HTR-8/SVneo (cell line): Measurements from ENCODE around the gene NOS1AP.
A peak's percentile ranks its signal among the peaks of the same experiment; 100 is the strongest.

Experiments
- DNase-seq: peaks from one replicate; pipeline ENCODE4 v3.0.0; 2011; ENCODE audit warnings: low spot score, mixed read lengths; ENCODE audit not compliant: insufficient read length
- FAIRE-seq: peaks from 2 replicates; lab custom pipeline; 2011; peaks lifted over from hg19 to GRCh38; lab: Jason Lieb, UNC

The NOS1AP gene

GRCh38 chr1:162134646-162135045, 65.2 kb downstream of the NOS1AP start:
- FAIRE-seq (no peak), DNase-seq (no peak)

DNA sequence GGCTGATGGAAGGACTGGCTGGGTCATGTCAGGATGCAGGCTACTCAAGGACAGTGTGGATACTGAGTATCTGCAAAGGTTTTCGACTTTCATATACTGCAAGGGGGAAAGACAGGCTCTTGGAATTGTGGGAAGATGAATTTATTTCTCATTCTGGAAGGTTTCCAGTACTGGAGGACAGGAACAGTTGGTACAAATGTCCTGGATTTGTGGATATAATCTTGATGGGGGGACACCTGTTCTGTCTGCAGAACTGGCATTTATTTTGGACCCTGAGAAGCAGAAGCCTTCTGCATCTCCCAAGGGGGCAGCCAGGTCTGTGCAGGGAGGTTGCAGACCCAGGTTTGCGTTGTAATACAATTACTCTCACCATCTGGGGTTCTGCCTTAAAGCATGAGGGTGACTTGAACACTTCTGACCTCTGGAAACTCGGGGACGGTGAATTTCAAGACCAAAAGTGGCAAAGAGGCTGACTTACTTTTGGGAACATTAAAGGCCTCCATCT, 65.8 kb downstream of the NOS1AP start:
- FAIRE-seq (no peak), DNase-seq (no peak)

DNA sequence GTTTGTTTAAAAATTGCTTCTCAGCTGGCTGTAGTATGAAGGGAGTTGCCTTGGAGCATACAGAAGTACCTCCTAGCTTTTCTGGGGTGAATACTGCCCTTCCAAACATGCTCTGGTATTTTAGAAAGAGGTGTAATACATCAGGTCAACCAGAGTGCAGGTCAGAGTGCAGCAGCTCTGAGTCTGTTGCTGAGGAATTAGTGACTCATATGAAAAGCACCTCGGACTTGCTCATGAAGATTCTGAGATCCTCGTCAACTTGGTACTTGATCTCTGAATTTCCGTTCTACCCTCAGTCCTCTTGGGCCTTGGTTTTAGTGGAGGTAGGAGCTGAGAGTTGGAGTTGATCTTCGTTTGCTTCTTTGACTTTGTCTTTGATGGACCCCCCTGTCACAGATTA, 67.3 kb downstream of the NOS1AP start:
- peak; percentile 66 for DNase-seq
- FAIRE-seq = no peak

GRCh38 chr1:162137179-162137960, 67.9 kb downstream of the NOS1AP start:
- no peak for DNase-seq
- no peak for FAIRE-seq

- no peak for DNase-seq
- no peak for FAIRE-seq
Measured at GRCh38 chr1:162138112-162138511, 68.6 kb downstream of the NOS1AP start.

DNA sequence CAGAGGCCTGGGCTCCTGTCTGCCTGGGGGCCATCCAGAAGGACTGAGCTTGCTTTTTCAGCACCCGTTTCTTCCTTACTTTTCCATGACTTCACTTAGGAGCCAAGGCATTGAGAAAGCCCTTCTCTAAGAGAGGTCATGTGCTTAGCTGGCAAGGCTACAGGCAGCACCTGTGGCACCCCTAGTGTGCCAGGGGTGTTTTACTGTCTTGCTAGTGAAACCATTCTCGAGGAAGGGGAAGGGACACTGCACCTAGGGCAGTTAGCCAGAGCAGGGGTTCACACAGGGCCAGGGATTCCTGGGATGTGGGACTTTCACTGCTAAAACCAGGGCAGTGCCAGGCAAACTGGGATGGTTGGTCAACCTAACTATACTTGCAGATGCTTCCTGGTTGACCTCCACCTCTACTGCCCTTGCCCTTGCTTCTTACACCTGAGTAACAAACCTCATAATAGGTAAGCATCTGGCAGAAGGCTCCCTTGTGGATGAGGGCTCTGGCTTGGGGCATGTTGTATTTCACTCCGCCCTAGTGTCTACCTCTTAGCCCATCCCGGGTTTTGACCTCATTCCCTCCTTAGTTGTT, 69.2 kb downstream of the NOS1AP start:
- no peak for DNase-seq
- no peak for FAIRE-seq

GRCh38 chr1:162139211-162139610, 69.7 kb downstream of the NOS1AP start:
- no peak for FAIRE-seq
- no peak for DNase-seq

DNA sequence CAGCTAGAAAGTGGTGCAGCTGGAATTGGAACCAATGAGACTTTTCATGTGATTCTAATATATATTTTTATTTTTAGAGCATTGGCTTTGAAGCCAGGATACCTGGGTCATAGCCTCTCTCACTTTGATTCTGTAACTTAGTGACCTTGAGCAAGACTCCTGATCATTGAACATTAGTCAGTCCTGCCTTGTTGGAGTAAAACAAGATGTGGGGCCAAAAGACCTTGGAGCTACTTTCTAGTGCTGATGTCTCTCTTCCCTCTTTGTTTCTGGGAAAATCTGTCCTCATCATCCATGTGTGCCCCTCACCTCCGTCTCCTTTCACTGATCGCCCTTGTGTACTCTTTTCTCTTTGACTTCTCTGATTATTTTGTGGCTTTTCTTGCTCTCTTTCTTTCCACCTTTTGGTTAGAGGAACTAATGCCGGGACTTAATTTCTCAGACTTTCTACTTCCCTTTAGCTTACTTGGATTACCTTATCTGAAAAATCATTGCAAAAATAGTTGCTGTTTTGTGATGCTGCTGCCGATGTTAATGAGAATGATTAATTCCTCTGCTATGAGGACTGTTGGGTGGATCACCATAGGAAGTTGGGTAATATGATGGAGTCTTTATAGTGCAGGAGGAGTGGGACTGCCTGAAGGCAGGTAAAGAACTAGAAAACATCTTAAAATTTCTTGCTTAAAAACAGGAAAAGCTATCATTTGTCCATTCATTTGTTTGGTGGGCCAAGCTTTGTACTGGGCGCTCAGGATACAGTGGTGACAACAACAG, 72.0 kb downstream of the NOS1AP start:
- FAIRE-seq (no peak), DNase-seq (peak; percentile 41)

DNA sequence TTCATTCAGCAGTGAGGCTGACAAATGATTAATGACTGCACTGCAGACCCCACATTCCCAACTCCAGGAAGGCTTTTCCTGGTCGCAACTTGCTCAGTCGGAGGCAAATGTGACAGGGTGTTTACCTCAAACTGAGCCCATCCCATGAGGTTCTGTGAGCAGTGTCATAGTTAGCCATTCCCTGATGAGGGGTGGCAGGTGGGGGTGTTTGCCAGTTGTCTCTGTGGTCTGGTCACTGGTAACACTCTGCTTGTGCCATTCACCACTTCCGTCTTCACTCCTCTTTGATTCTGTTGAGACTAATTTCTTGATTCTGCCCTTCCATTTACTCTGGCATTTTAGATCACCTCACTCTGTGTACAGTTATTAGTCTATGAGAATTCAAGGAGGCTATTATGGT, 73.5 kb downstream of the NOS1AP start:
- DNase-seq (no peak), FAIRE-seq (no peak)

GRCh38 chr1:162144268-162144667, 74.8 kb downstream of the NOS1AP start:
- no peak for DNase-seq
- FAIRE-seq = no peak

GRCh38 chr1:162144853-162145252, 75.4 kb downstream of the NOS1AP start:
- DNase-seq = no peak

GRCh38 chr1:162145280-162145965, 75.9 kb downstream of the NOS1AP start:
- FAIRE-seq (no peak), DNase-seq (no peak)

More at GRCh38 chr1:162144853-162145252, 75.4 kb downstream of the NOS1AP start:
- no peak for FAIRE-seq

DNA sequence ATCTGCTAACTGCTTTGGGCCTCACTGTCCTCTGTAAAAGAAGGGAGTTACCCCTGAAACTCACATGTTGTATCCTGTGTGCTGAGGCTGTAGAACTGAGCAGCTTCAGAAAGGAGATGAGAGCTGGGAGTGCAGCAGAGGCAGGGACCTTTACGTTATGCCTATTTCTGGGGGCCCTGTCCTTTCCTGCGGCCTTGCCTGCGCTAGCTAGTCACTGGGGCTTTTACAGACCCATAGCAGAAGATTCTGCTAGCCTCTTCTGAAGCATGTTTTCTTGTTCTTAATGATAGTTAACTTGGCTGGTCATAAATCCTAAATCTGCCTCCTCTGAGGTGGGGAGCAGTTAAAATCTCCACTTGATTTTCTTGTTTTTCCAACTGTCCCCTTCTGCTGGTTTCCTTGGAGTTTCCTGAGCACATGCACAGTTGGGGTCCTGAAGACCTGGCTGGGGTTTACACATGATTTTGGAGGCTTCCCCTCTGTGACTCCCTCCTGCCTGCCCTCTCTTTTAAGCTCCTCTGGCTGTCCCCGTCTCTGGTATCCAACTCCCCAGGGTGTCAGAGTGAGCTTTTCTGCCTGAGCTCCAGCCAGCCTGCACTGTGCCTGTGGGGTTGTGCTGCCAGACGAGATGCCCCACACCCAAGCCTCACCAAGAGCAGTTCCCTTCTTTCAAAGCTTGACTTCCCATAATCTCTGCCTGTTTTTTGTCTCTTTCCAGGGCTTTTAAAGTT, 76.6 kb downstream of the NOS1AP start:
- DNase-seq = no peak
- no peak for FAIRE-seq

GRCh38 chr1:162147760-162148159, 78.3 kb downstream of the NOS1AP start:
- DNase-seq (no peak), FAIRE-seq (no peak)

GRCh38 chr1:162150112-162150511, 80.6 kb downstream of the NOS1AP start:
- no peak for DNase-seq
- no peak for FAIRE-seq

GRCh38 chr1:162151900-162152829, 82.7 kb downstream of the NOS1AP start:
- no peak for FAIRE-seq

GRCh38 chr1:162153374-162153773, 83.9 kb downstream of the NOS1AP start:
- DNase-seq (no peak), FAIRE-seq (no peak)

More at GRCh38 chr1:162151900-162152829, 82.7 kb downstream of the NOS1AP start:
- DNase-seq = no peak

DNA sequence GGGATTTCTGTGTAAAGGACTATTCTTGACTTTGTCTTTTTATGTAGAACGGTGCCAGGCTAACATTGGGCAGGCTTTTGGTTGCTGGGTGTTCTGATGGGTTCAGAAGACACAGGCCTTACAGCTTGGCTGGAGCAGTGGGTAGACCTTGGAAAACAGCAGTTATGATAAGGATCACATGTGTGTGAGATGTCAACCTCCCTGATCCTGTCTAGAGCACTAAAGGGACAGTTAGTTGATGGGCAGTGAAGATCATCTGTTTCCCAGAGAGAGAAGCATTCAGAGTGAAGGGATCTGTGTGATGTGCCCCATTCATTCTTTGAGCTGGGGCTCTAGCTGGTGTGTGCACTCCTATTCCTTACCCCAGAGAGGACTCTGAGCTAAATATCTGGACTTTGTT, 88.0 kb downstream of the NOS1AP start:
- DNase-seq = no peak
- FAIRE-seq = no peak
